GM20431 (cell line): ENCODE results near the gene ATAD5.
"Not testable (repeated sequence)": the region's sequence is repeated elsewhere in the genome, so short reads cannot be mapped to it uniquely, and the experiment has no call there.

ENCODE experiments used
- in situ Hi-C: fragments of 300-500 bp; cut with MseI, MboI; formaldehyde crosslinking; loops from one replicate; pipeline ENCODE4 v1.15.0; 2020; ENCODE audit warnings: low sequenced_read_pairs; ENCODE audit not compliant: unreplicated experiment

The ATAD5 gene

DNA sequence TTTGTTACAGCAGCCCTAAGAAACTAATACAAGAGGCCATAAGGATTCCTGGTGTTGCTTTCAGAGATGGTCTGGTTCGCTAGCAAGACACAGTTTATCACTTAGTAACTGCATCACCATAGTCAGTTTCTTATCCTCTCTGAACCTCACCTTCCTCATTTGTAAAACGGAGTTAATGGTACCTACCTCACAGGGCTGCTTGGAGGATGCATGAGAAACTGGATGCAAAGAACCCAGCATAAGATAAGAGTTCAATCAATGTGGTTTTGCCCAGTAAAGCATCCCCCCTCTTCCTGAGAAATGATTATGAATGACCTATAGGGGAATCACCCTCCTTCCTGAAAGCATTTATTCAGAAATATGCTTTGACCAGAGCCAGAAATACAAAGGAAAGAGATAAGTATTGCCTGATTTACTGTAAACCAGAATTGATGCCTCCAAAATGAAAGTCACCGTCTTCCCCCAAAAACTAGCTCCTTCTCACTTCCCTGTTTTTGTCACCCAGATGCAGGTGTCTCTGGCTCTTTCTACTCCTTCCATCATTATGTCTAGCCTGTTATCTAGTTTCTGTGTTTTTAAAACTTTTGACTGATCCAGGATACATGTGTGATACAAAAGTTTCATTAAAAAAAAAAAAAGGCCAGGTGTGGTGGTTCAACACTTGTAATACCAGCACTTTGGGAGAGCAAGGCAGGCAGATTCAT lies 77.1 kb downstream of the ATAD5 start:
- in situ Hi-C loops, result no loop called here

DNA sequence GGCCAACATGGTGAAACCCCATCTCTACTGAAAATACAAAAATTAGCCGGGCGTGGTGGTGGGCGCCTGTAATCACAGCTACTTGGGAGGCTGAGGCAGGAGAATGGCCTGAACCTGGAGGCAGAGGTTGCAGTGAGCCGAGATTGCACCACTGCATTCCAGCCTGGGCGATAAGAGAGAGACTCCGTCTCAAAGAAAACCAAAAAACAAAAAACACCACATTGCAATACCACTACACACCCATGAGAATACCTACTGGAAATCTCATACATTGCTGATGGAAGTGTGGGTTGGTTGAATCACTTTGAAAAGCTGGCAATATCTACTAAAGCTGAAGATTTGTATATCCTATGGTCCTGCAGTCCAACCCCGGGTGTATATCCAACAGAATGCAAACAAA lies 78.4 kb downstream of the ATAD5 start:
- in situ Hi-C loops, result not testable (repeated sequence)

GRCh38 chr17:30913955-30914354 lies 82.2 kb downstream of the ATAD5 start:
- in situ Hi-C loops, result no loop called here

- in situ Hi-C loops, result no loop called here
These were observed 84.3 kb downstream of the ATAD5 start for GRCh38 chr17:30915833-30916611.

DNA sequence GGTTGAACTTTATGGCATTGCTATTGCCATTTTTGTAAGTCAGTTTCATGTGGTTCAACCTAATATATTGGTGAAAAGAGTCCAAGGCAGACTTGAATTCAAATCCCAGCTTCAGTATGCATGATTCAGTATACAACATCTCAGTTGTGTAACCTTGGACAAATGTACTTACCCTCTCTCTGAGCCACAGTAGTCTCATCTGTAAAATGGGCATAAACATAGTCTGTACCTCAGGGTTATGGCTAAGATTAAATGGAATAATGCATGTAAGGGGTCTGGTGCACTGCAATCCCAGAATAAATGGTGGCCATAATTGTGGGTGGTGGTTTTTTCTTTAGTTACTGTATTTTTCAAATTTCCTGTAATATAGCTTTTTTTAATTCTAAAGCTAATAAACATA lies 85.3 kb downstream of the ATAD5 start:
- in situ Hi-C loops, result no loop called here

DNA sequence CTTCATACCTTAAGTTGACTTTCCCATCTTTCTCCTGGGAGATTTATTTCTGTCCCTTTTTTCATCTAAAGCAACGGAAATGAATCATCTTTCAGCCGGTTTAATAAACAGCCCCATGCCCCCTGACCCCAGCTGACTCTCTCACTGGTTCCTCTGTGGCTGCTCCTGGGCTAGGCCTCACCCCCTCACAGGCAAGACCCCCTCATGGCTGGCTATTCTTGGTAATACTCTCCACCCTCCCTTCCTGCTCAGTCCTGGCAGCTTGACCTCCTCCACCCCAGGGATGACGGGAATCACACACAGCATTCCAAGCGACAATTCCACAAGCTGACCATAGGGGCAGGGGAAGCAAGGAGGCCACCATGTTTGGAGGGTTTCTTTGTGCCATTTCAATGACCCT lies 88.5 kb downstream of the ATAD5 start:
- in situ Hi-C loops, result no loop called here

DNA sequence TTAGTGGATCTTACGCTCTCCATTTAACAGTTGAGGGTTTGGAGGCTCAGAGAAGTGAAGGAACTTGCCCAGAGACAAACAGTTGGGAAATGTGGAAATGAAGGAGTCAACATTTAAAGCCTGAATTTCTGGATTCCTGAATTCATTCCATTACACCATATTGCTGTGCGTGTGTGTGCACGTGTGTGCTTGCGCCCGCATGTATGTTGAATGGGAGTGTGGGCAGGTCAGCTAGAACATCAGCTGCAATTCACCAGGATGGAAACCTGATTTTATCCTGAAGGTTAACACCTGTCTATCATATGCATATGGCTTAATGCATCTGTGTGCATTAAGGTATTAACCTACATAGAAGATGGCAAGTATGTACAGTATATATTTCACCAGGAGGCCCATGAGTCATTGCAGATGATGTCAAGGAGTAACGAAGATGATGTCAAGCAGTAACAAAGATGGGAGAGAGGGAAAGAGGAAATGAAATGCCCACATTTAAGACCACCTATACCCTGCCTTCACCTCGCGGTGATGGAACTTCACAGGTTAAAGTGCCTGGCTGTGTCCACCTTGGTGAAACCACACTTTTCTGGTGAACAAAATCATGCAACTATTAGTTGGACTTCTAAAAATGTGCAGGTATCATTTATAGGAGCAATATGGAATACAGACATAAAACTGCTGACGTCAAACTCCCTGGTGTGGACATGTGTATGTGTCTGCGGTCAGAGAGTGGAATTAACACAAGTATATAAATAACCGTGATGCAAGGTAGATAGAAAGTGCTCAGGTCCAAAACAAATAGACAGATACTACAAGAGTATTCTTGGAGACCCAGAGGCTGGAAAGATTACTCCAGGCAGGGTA lies 89.1 kb downstream of the ATAD5 start:
- in situ Hi-C loops, result no loop called here

GRCh38 chr17:30921544-30922196 lies 89.9 kb downstream of the ATAD5 start, which contains the start of gene ADAP2:
TSS of gene ADAP2 (plus strand) at chr17:30921945. CDS start at chr17:30922015, 70 bp downstream.
- in situ Hi-C loops, result no loop called here

GRCh38 chr17:30922235-30923030 lies 90.7 kb downstream of the ATAD5 start:
- in situ Hi-C loops, result no loop called here

DNA sequence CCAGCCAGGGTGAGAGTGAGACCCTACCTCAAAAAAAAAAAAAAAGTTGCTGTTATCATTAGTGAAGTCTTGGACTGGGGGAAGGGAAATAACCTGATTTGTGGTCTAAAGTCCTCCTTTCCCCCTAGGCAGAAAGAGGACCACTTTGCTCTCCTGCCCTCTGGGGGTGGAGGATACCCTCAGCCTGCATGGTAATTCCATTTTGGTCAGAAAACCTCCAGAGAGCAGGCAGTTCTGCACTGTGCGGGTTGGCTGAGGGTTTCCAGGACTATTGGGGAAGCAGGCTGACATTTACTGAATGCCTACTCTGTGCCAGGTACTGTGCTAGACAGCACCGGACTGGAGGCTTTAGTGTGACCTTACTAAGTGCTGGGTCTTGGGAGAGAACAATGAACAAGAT lies 92.6 kb downstream of the ATAD5 start:
- in situ Hi-C loops, result no loop called here

DNA sequence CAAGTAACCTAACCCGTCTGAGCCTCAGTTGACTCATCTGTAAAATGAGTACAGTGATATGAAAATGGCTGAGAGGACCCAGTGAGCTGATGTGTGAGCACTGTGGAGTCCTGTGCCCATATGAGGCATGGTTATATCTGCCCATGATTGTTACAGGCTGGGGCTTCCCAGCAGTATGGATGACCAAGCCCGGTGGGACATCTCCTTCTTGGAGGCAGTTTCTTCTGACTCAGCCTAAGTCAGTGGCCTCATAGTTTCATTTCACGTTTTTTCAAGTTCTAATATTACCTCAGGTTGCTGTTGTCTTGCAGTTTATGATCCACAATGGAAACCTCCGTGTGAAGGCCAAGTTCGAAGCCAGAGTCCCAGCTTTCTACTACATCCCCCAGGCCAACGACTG lies 94.8 kb downstream of the ATAD5 start:
- in situ Hi-C loops, result no loop called here

- in situ Hi-C loops, result no loop called here
These were observed 96.0 kb downstream of the ATAD5 start for GRCh38 chr17:30927756-30928155.

DNA sequence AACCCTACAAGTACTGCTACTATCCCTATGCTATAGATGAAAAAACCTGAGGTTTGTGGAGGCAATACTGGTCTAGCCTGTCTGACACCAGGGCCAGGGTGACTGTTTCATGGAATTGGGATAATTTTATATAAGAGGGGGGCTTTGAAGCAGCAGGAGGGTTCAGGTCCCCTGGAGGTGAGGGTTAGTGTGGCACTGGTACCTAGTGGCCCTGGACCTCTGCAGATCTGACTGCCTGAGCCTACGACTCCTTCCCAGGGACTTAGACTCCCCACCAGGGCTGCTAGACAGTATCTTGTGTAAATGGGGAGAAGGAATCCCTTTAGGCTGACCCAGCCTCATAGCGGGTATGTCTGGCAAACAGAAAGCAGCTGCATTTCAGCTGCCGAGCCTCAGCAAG lies 96.8 kb downstream of the ATAD5 start:
- in situ Hi-C loops, result no loop called here

DNA sequence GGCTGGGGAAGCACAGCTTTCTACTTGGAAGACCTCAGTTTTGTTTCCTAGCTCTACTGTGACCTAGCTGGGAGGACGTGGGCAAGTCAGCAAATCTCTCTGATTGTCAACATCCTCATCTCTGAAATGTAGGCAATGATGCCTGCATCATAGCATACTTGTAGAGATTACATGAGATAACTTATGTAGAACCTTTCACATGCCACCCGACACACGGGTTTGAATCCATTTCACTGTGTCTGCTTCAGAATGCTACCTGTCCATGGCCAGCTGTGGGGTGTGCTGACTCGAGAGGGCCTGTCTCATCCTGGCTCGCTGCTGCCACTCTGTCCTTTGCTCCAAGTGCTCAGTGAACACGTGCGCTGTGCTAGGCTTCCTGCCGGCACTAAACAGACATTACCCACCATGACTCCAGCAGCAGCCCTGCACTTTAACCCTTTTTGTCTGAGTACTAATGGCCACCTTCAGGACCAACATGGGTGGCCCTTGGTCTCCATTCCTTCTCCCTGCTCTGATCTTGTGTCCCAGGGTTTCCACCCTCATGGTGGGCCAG lies 97.4 kb downstream of the ATAD5 start:
- in situ Hi-C loops, result no loop called here

- in situ Hi-C loops, result not testable (repeated sequence)
These were observed 98.1 kb downstream of the ATAD5 start for GRCh38 chr17:30929861-30930260.

- in situ Hi-C loops, result no loop called here
These were observed 98.7 kb downstream of the ATAD5 start for GRCh38 chr17:30930495-30930894.

- in situ Hi-C loops, result not testable (repeated sequence)
These were observed 99.8 kb downstream of the ATAD5 start for GRCh38 chr17:30931582-30931981.

GRCh38 chr17:30933966-30934365 lies 102.2 kb downstream of the ATAD5 start:
- in situ Hi-C loops, result no loop called here

- in situ Hi-C loops, result no loop called here
These were observed 107.4 kb downstream of the ATAD5 start for GRCh38 chr17:30939051-30939689.
